NCI-H2081 treated with DMSO at 0.1 percent for 48 hours (cell line): ENCODE results near the gene KTN1.

Experiments used
- DNase-seq: peaks from one replicate; lab custom pipeline; 2025; lab: John Stamatoyannopoulos, UW

Gene KTN1

DNA sequence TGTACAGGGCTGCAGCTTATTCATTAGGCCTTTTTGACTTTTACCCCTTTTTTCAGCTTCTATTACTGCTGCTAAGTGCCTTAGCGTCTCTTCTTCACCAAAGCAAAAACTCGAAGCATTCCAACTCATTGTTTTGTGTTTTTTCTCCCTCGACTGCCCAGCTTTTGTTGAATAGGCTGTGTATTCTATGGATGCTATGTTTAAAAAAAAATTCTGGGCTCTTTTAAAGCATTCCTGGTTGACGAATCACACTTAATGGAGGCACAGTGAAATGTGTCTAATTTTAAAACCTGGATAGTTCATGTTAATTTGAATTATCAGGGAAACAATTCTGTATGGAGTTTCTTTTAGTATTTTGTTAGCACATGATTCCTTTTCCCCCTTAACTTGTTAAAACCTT is 29.7 kb downstream of the KTN1 start:
- DNase-seq: no peak

- no peak for DNase-seq
These were observed 30.8 kb downstream of the KTN1 start for GRCh38 chr14:55610713-55611370.

DNA sequence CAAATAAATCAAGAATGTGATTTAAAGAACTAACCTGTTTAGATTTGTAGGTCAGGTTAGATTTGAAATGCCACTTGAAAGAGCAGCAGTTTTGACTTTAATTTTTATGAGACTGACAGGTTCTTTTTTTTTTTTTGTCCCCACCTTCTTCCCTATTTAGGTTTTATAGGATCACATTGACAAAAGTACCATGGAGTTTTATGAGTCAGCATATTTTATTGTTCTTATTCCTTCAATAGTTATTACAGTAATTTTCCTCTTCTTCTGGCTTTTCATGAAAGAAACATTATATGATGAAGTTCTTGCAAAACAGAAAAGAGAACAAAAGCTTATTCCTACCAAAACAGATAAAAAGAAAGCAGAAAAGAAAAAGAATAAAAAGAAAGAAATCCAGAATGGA is 31.9 kb downstream of the KTN1 start:
- no peak for DNase-seq

DNA sequence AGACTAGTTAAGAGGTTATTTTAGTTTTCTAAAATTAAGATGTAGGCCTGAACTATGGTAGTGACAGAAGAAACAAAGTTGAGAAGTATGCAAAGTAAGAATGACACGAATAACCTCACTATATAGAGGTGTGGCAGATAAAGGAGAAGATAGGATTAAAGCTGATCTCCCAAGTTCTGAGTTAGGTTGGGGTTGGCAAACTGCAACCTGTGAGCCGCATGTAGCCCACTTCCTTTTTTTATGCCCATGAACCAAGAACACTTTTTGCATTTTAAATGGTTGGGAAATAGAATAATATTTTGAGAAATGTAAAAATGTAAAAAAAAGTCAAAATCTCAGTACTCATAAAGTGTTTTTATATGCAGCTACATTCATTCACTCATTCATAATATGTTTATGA is 34.3 kb downstream of the KTN1 start:
- DNase-seq: no peak

DNA sequence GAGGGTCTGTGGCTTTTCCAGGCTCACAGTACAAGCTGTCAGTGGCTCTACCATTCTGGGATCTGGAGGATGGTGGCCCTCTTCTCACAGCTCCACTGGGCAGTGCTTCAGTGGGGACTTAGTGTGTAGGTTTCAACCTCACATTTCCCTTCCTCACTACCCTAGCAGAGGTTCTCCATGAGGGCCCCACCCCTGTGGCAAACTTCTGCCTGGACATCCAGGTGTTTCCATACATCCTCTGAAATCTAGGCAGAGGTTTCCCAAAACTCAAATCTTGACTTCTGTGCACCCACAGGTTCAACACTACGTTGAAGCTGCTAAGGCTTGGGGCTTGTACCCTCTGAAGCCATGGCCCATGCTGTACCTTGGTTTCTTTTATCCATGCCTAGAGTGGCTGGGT is 40.3 kb downstream of the KTN1 start:
- DNase-seq: no peak

DNA sequence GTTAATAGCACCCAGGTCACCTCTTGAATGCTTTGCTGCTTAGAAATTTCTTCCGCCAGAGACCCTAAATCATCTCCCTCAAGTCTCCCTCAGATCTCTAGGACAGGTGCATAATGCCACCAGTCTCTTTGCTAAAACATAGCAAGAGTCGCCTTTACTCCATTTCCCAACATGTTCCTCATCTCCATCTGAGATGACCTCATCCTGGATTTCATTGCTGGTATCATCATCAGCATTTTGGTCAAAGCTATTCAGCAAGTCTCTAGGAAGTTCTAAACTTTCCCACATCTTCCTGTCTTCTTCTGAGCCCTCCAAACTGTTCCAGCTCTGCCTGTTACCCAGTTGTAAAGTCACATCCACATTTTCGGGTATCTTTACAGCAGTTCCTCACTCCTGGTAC is 41.0 kb downstream of the KTN1 start:
- no peak for DNase-seq

DNA sequence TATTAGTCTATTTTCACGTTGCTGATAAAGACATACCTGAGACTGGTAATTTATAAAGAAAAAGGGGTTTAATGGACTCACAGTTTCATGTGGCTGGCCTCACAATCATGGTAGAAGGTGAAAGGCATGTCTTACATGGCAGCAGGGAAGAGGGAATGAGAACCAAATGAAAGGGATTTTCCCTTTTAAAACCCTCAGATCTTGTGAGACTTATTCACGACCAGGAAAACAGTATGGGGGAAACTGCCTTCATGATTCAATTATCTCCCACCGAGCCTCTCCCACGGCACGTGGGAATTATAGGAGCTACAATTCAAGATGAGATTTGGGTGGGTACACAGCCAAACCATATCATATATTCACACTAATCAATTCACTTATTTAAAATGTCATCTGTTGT is 41.4 kb downstream of the KTN1 start:
- no peak for DNase-seq

DNA sequence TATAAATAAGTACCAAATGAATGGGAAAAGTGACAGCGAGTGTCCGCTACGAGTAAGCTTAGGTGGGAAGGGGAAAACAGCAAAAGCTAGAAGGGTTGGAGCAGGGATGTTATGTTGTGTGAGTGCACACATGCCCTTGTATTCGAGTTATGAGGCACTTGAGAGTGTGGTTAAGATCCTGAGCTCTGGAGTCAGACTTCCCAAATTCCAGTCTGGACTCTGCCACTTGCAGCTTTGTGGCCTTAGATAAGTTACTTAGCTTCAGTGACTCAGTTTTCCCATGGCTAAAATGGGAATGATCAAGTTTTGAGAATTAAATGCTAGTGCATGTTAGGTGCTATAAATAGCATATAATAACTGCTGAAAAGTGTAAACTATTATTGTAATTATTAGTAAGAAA is 44.9 kb downstream of the KTN1 start:
- no peak for DNase-seq

DNA sequence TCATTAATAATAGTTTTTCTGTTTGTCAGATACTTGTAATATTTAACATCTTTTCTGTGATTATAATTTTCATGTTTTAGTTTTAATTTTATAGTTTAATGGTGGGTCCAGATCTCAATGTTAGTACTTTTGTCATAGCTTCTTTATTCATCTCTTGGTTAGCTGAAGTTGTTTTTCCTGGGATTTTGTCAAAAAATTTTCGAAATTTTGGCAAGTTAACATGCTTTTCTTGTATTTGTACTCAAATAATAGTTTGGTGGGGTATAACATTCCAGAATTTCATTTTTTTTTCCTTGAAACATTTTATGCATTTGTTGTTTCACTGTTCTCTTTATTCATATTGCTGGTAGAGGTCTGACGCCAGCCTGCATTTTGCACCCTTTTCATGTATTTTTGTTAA is 45.5 kb downstream of the KTN1 start:
- DNase-seq: no peak

DNA sequence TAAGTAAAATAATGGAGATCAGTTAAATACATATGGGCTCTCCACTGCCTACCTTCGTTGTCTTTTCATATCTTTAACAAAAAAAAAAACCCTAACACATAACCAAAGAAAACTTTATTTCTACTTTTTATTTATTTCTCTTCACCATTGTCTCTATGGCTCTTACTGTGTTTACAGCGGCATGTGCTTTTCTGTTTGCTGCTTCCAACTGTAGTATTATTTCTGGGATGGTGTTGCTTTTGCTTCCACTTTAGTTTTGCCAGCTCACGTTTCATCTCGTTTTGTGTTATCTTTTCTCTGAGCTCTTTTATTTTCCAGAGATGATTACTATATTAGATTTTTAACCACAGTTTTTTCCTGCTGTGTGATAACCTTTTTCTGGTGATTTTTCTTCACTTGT is 46.1 kb downstream of the KTN1 start:
- no peak for DNase-seq

- no peak for DNase-seq
These were observed 48.4 kb downstream of the KTN1 start for GRCh38 chr14:55628426-55628825.

DNA sequence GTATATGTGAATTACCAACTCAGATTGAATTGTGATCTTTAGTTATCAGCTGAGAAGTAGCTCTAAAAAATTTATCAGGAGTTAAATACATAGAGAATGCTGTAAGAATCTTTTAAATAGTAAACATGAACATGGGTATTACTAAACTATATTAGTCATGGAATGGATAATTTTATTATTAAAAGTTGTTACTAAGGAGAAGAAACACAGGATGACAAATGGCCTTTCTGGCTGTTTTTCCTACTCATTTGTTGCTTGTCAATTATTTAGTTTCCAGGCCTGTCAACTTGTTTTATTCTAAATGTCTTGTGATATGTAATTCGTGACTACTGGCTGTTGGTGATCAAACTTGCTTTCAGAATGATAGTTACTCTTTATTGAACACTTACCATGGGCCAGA is 58.7 kb downstream of the KTN1 start:
- DNase-seq: no peak

GRCh38 chr14:55641290-55641689 is 61.3 kb downstream of the KTN1 start:
- no peak for DNase-seq

DNA sequence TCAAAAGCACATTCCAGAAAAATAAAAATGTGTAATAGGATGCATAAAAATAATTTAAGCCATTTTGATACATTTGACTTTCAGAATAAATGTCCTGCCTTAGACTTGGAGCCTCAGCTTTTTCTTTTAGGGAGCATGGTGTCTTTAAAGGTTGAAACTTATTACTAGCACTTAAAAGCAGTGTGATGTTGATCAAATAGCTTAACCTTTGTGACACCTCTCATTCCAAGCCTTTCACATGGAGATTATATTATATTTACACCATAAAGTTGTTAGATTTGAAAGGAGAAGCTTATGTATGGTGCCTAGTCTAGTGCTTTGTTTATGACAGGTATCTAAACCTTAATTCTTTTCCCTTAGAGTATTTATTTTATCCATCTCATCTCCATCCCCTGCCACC is 61.9 kb downstream of the KTN1 start:
- no peak for DNase-seq

DNA sequence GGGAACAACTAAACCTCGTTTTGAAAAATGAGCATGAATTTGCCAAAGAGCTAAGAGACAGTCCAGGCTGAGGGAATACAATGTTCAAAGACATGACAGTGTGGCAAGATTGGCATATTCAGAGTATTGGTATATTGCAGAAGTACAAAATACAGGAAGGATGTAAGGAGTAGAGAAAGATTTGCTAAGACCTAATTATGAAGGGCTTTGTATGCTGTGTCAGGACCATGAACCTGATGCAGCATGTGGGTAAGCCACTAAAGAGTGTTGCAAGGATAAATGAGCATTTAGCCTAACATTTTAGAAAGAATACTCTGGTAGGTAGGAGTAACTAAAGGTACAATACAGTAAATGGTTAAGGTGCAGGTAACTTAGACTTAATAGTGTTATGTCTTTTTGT is 65.1 kb downstream of the KTN1 start:
- no peak for DNase-seq

GRCh38 chr14:55645845-55646832 is 66.1 kb downstream of the KTN1 start:
- DNase-seq: no peak

DNA sequence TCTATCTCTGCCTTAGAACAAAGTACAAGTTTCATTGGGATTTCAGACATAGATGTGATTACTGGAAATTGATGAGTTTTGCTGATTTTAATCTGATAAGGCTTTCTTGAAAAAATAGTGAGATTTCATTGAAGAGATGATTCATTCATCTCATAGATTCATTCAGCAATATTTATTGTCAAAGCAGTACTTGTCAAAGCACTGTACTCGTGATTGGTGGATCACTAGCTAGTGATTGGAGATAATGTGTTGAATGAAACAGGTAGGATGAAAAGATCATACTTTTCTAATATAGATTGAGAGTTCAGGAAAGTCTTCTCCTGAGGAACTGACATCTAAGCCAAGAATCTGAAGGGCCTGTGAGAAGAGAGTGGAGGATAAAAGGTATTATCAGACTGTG is 71.0 kb downstream of the KTN1 start:
- DNase-seq: no peak

DNA sequence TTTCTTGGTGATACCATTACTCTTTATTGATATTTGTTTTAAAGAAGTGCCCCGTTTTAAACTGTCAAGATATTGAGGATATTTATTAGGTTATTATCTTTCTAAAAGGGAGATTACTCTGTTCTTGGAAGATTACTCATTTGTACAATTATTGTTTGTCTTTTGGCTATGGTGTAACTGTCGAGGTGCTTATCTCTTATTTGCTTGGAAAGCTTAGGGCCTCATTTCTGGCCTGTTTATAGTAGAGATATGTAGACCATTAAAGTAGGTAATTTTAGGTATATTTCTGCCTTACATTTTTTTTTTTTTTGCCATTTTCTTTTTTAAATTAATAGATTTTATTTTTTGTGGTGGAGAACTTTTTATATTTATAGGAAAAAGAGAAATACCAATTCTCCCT is 74.2 kb downstream of the KTN1 start:
- no peak for DNase-seq

- no peak for DNase-seq
These were observed 81.0 kb downstream of the KTN1 start for GRCh38 chr14:55661029-55661428.

GRCh38 chr14:55662752-55663151 is 82.7 kb downstream of the KTN1 start:
- no peak for DNase-seq

- no peak for DNase-seq
These were observed 85.2 kb downstream of the KTN1 start for GRCh38 chr14:55665067-55665675.

DNA sequence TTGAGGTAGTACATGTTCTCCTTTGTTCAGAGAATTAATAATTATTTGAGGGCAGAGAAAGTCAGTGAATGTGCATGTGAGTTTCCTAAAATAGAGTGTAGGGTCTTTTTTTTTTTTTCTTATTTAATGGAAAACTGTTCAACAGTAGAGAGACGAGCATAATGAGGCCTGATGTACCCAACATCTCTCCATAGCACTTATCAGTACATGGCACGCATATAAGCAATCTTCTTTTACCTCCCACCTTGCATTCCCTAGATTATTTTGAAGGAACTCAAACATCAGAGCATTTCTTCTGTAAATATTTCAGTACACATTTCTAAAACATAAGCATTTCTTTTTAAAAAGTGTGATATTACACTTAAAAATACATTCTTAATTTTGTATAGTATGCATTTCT is 87.8 kb downstream of the KTN1 start:
- DNase-seq: no peak

- DNase-seq: no peak
These were observed 91.6 kb downstream of the KTN1 start for GRCh38 chr14:55671641-55672040.
